ENCODE data around the gene RPL39L.
"Not testable (repeated sequence)": the region's sequence is repeated elsewhere in the genome, so short reads cannot be mapped to it uniquely, and the experiment has no call there.

The RPL39L gene

GRCh38 chr3:187139126-187139894 lies at the start of gene RPL39L:
Gene RPL39L, minus strand, starts transcription at chr3:187139496. Its CDS starts 18,196 bp downstream, at chr3:187121300.
- DNase-seq (ENCODE audit: low read depth in 2 of 3, low spot score in 1 of 3) = peak; percentile 86 to 90 (median 87)

- no peak for DNase-seq (ENCODE audit: low read depth in 2 of 3, low spot score in 1 of 3)
Observed at GRCh38 chr3:187188931-187189330, 49.6 kb upstream of the RPL39L start.

DNA sequence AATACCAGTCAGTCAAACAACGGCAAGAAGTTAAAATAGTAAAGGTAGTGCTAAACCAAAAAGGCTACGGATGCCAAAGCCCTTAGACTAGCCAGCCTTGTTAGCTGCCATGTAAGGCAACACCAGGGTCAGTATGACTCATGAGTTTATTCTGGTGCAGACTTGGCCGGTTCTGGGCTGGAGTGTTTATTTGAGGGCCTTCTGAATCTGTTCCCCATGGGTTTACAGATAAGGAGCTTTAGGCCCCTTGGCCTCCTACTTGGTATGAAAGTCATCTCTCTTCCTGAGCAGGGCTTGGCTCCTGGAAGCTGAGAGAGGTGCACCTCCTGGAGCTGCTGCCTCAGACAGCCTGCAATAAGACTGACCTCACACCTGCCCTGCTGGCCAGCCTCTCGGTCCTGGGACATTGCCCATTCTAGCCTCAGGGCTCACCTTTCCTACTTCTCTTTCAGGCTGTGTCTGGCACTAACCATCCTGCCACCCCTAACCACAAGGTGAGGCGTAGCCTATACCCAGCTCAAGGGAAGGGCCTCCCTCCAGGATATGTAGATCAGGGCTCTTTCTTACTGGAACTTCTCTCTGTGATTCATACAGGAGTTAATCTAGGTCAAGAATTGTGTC lies 47.6 kb upstream of the RPL39L start:
- DNase-seq (ENCODE audit: low read depth in 2 of 3, low spot score in 1 of 3) = no peak

GRCh38 chr3:187186375-187186774 lies 47.1 kb upstream of the RPL39L start:
- DNase-seq (ENCODE audit: low read depth in 2 of 3, low spot score in 1 of 3) = no peak

DNA sequence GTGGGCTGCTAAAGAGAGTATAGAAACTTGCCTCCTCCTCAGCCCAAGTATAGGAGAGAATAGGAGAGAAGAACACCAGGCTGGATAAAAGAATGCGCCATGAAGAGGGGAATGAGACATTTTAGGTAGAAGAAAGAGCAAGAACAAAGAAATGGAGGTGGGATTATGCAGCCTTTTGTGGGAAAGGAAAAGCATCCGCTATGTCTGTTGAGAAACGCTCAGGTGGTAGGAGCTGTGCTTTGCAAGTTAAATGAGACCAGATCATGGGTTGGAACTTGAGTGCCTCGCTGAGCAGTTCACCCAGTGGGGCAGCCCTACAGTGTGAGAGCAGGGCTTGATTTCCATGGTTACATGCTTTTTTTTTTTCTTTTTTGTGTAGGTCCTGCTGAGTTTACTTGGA lies 46.5 kb upstream of the RPL39L start:
- no peak for DNase-seq (ENCODE audit: low read depth in 2 of 3, low spot score in 1 of 3)

- no peak for DNase-seq (ENCODE audit: low read depth in 2 of 3, low spot score in 1 of 3)
Observed at GRCh38 chr3:187183903-187184302, 44.6 kb upstream of the RPL39L start.

DNA sequence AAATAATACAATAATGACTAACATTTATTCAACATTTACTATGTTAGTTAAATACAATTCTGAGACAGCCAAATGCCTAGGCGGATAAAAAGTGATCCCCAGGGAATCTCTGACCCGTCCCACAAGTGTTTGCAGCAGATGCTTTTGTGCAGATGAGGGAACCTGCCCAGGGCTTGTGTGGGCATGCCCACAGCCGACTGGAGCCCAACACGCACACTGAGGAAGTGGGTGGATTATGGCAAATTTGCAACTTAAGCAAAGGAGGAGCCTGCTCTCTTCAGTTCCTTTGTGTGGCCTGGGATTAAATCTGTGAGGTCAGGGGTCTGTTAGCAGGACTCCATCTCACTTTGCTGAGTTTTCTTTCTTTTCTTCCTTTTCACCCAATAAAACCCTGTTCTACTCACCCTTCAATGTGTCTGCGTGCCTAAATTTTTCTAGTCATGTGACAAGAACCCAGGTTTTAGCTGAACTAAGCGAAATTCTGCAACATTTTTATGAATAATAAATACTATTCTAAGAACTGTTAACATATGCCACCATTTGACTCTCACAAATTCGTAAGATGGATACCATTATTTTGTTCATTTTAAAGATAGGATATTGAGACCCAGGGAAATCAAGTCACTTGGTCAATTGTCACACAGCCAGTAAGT lies 44.0 kb upstream of the RPL39L start:
- no peak for DNase-seq (ENCODE audit: low read depth in 2 of 3, low spot score in 1 of 3)

GRCh38 chr3:187181454-187182170 lies 42.3 kb upstream of the RPL39L start:
- DNase-seq (ENCODE audit: low read depth in 2 of 3, low spot score in 1 of 3) = no peak

DNA sequence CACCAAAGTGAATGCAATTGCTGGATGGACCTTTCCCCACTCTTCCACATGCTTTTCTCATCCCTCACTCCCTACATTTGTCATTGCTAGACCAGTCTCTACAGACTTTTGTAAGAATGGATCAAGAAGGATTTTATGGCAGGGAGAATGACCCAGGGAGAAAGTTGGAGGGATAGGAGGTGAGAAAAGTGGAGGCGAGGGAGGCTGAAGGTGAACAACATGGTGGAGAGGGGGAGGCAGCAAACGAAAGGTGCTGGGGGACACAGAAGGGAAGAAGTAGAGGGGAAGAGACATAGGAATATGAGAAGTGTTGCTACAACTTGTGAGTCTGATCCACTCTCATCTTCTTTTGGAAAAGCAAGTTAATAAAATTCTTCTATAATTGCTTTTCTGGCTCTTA lies 33.6 kb upstream of the RPL39L start:
- no peak for DNase-seq (ENCODE audit: low read depth in 2 of 3, low spot score in 1 of 3)

DNA sequence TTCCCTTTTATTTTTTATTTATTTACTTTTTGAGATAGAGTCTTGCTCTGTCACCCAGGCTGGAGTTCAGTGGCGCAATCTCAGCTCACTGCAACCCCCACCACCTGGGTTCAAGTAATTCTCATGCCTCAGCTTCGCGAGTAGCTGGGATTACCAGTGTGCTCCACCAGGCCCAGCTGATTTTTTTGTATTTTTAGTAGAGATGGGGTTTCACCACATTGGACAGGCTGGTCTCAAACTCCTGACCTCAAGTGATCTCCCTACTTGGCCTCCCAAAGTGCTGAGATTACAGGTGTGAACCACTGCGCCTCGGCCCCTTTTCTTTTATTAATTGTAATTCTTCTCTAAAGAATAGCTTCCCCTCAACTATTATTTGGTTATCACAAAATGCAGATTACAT lies 31.6 kb upstream of the RPL39L start:
- not testable (repeated sequence) for DNase-seq (ENCODE audit: low read depth in 2 of 3, low spot score in 1 of 3)

GRCh38 chr3:187169231-187169960 lies 30.1 kb upstream of the RPL39L start:
- DNase-seq (ENCODE audit: low read depth in 2 of 3, low spot score in 1 of 3) = no peak

DNA sequence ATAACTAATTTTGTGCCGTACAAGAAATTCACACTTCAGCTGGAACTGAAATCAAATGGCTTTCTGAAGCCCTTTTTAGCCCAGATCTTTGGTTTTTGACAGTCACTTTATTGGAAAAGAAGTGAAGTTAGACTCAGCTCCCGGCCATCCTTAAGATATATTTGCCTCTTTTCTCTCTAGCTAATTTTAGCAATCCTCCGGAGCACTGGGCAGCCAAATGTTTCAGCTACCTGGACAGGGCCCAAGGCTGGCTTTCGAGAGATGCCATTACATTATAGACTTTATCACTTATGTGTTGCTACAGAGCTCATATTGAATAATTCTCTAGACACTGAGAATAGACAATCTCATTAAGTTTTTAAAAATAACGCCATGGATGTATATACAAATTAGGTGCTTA lies 28.5 kb upstream of the RPL39L start:
- no peak for DNase-seq (ENCODE audit: low read depth in 2 of 3, low spot score in 1 of 3)

- DNase-seq (ENCODE audit: low read depth in 2 of 3, low spot score in 1 of 3) = no peak
Observed at GRCh38 chr3:187166750-187167149, 27.5 kb upstream of the RPL39L start.

- peak in 1 of 3 donors; percentile 46 for DNase-seq (ENCODE audit: low read depth in 2 of 3, low spot score in 1 of 3)
Observed at GRCh38 chr3:187165144-187165543, 25.8 kb upstream of the RPL39L start.

DNA sequence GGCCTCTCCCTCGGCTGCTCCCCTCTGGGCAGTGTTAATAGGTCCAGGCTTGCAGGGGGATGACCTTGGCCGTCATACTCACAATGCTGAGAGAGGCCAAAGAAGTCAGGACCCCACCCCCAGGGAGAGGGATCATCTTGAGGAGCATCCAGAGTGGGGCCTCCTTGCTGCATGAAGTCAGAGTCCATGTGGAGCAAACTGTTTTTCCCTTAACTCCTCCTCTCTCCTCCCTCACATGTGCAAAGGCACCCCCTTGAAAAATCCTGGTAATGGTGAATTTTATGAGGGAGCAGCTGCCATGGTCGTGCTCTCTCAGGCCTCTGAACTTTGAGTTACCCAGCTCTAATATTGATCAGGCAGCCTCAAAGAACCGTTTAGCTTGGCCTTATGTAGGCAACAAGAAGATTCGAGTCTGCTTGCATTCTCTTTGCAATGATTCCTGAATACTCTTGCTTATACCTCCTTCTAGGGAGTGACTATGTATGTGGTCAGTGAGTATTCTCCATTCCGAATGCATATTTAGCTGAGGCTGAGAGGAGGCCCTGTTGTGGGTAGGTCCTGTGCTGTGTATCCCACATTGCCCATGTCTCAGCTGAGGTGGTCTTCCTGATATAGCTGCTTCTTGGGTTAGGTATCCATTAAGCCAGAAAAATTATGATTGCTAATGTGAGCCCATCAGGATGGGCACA lies 23.1 kb upstream of the RPL39L start:
- DNase-seq (ENCODE audit: low read depth in 2 of 3, low spot score in 1 of 3) = no peak

- no peak for DNase-seq (ENCODE audit: low read depth in 2 of 3, low spot score in 1 of 3)
Observed at GRCh38 chr3:187161556-187161955, 22.3 kb upstream of the RPL39L start.

DNA sequence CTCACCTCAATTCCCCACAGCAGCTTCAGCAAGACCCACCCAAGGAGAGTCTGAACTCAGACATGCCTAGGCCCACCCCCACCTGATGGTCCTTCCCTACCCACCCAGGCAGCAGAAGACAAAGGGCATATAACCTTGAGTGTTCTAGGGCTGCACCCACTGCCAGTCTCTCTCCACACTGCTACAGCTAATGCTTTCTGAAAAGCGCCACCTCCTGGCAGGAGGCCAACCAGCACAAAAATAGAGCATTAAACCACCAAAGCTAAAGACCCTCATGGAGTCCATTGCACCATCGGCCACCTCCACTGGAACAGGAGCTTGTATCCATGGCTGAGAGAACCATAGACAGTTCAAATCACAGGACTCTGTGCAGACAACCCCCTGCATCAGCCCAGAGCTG lies 11.3 kb upstream of the RPL39L start:
- peak; percentile 49 to 62 (median 55) for DNase-seq (ENCODE audit: low read depth in 2 of 3, low spot score in 1 of 3)

- DNase-seq (ENCODE audit: low read depth in 2 of 3, low spot score in 1 of 3) = no peak
Observed at GRCh38 chr3:187150186-187150585, 10.9 kb upstream of the RPL39L start.

DNA sequence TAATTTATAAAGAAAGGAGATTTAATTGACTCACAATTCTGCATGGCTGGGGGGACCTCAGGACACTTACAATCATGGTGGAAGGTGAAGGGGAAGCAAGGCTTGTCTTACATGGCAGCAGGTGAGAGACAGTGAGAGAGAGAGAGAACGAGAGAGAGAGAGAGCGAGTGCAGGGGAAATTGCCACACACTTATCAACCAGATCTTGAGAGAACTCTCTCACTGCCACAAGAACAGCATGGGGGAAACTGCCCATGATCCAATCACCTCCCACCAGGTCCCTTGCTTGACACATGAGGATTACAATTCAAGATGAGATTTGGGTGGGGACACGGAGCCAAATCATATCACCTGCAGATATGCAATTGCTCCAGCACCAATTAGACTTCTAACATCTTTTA lies 7.1 kb upstream of the RPL39L start:
- DNase-seq (ENCODE audit: low read depth in 2 of 3, low spot score in 1 of 3) = no peak

- no peak for DNase-seq (ENCODE audit: low read depth in 2 of 3, low spot score in 1 of 3)
Observed at GRCh38 chr3:187145149-187145895, 6.0 kb upstream of the RPL39L start.
